Stimulated activated CD4-positive, alpha-beta T cell treated with anti-CD3 and anti-CD28 coated beads, Interleukin-12 subunit alpha, Interleukin-12 subunit beta, amount 100 ng/mL, for 48 hours (primary cell): Measurements from ENCODE around the gene SP4.
"Not testable (repeated sequence)": the region's sequence is repeated elsewhere in the genome, so short reads cannot be mapped to it uniquely, and the experiment has no call there.

Experiments used
- DNase-seq, 3 donors: peaks; one replicate each; pipeline ENCODE4 v3.0.0-alpha.2; 2020; ENCODE audit warnings: low read depth in 2 of 3, low spot score in 1 of 3

SP4 gene

DNA sequence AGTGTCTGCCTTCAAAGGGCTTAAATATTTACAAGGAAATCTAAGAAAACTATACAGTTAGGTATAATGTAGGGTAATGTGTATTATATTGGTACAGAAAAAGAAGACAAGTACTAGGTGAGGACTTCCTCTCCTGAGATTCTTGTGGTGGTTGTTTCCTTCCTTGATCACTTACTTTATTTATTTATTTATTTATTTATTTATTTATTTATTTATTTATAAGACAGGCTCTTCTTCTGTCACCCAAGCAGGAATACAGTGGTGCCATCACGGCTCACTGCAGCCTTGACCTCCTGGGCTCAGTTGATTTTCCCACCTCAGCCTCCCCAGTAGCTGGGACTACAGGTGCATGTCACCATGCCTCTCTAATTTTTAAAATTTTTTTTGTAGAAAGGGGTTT lies 96.8 kb downstream of the SP4 start:
- no peak for DNase-seq

DNA sequence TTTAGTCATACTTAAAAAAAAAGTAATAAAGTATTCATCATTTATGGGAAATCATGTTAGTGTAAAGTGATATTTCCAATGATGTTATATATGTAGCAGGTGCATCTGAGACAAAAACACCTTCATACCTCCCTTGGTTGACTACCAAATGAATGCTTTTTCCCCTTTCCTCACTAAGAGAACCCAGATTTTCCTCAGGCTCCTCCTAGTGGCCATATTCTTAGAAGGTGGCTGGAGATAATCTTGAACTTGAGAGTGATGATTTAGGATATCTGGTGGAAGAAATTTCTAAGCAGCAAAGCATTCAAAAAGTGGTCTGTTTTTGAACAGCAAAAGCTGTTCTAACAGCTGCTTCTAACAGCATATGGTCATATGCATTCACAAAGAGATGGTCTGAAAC lies 98.1 kb downstream of the SP4 start:
- no peak for DNase-seq

DNA sequence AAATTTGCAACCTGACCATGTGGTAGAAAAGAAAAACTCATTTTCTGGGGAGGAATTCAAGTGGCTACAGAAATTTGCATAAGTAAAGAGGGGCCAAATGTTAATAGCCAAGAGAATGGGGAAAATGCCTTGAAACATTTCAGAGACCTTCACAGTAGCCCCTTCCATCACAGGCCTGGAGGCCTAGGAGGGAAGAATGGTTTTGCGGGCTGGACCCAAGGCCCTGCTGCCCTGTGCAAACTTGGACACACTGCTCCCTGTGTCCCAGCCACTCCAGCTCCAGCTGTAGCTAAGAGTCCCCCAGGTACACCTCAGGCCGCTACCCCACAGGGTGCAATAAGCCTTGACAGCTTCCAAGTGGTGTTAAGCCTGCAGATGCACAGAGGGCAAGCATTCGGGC lies 98.6 kb downstream of the SP4 start:
- no peak for DNase-seq

DNA sequence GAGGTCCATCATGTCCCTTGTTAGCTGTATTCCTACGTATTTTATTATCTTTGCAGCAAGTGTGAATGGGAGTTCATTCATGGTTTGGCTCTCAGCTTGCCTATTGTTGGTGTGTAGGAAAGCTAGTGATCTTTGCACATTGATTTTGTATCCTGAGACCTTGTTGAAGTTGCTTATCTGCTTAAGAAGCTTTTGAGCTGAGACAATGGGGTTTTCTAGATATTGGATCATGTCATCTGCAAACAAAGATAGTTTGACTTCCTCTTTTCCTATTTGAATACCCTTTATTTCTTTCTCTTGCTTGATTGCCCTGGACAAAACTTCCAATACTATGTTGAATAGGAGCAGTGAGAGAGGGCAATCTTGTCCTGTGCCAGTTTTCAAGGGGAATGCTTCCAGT lies 104.6 kb downstream of the SP4 start:
- DNase-seq, result not testable (repeated sequence)

DNA sequence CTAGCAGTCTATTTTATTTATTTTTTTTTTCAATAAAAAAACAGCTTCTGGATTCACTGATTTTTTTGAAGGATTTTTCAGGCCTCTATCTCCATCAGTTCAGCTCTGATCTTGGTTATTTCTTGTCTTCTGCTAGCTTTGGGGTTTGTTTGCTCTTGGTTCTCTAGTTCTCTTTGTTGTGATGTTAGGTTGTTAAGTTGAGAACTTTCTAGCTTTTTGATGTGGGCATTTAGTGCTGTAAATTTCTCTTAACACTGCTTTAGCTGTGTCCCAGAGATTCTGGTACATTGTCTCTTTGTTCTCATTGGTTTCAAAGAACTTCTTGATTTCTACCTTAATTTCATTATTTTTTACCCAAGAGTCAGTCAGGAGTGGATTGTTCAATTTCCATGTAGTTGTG lies 105.8 kb downstream of the SP4 start:
- not testable (repeated sequence) for DNase-seq

DNA sequence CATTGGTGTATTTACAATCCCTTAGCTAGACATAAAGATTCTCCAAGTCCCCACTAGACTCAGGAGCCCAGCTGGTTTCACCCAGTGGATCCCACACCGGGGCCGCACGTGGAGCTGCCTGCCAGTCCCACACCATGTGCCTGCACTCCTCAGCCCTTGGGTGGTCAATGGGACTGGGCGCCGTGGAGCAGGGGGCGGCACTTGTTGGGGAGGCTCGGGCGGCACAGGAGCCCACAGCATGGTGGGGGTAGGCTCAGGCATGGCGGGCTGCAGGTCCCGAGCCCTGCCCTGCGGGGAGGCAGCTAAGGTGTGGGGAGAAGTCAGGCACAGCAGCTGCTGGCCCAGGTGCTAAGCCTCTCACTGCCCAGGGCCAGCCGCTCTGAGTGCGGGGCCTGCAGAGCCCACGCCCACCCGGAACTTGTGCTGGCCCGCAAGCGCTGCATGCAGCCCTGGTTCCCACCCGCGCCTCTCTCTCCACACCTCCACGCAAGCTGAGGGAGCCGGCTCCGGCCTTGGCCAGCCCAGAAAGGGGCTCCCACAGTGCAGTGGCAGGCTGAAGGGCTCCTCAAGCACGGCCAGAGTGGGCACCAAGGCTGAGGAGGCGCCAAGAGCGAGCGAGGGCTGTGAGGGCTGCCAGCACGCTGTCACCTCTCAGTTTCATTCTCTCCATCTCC lies 108.7 kb downstream of the SP4 start:
- DNase-seq, result not testable (repeated sequence)

DNA sequence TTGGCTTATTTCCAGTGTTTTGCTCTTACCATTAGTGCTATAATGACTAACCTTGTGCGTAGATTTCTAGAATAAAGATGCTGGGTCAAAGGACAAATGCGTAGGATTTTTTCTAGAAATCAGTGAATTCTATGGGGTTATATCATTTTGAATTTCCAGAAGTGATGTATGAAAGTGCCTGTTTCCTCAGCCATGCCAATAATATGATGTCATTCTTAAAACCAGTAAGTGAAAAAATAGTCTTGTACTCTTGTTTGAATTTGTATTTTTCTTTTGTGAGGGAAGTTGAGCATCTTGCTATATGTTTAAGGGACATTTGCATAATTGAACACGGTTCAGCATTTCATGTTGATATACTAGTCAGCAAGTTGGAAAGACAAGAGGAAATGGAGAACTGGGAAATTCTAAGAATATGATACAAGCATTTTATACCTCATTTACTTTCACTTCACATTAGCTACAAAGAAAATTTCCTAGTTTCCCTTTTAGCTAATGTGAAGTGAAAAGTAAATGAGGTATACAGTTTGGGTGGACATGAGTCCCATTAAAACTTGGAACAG lies 111.1 kb downstream of the SP4 start:
- DNase-seq, result no peak

DNA sequence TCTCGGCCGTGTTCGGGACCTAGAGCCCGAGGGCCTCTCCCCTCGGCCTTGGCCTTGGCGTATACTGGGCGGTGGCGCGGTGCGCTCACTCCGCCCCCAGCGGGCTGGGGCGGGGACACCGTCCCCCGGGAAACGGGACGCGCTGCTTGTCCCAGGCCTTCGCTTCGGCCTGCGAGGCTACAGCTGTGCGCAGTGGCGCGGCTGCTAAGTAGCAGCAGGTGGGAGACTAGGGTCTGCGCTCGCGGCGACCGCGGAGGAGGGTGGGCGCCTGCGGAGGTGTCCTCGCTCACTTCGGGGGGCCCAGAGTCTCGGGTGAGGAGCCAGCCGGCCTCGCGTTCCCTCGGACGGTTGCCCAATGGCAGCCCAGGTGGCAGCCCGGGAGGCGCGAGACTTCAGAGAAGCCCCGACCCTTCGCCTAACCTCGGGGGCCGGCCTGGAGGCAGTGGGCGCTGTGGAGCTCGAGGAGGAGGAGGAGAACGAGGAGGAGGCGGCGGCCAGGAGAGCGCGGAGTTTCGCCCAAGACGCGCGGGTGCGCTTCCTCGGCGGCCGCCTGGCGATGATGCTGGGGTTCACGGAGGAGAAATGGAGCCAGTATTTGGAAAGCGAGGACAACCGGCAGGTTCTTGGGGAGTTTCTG lies 115.1 kb downstream of the SP4 start, which contains the start of gene DNAH11:
TSS of gene DNAH11 (plus strand) at position 149 of the 637 bp plus-strand sequence. CDS start at position 356, 207 bp downstream.
- peak; percentile 7 to 23 (median 18) for DNase-seq

DNA sequence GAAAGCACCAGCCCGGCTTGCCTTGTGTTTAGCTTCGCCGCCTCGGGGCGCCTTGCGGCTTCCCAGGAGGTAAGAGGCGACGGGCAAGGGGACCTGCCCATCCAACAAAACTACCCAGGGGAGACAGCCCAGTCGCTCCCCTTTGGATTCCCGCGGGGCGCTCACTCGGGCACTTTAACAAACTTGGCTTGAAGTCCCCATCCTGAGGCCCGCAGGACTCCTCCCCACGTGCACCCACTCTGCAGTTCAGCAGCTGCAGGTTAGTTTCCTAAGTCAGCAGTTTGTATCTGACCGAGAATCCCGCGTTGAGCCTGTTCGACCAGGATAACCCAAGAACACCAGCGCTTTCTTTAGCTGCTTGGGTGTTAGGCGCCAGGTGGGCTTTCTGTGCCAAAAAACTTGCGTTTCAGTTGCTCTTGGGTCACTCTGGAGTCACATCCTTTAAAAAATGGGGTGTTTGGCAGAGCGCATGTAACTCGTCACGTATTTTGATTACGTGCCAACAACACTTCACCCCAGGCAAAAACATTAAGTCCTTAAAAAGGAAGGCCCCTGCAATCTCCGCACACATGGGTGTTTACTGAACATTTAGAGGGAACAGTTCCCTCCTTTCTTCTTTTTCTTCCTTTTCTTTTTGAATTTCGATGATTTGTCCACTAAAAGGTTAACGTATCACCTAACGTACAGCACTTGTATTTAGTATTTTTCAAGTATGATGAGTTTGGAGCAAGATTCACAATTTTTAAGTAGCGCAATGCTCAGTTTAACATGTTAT lies 115.8 kb downstream of the SP4 start:
- peak in 1 of 3 donors; percentile 2 for DNase-seq

DNA sequence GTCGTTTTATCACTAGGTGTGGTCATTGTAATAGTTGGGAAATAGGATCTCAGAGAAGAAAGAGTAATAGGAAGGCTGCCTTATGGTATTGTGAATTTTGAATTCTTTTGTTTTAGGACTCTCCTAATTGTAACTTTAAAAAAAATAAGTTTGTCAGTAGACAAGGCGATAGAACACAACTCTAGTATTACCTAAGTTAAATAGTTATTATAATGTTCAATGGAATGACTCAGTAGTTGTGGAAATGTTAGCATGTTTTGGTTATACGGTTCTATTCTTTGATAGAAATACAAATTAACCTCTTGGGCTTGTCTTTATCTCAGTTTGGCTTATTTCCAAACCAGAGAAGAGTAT lies 116.4 kb downstream of the SP4 start:
- DNase-seq, result no peak

DNA sequence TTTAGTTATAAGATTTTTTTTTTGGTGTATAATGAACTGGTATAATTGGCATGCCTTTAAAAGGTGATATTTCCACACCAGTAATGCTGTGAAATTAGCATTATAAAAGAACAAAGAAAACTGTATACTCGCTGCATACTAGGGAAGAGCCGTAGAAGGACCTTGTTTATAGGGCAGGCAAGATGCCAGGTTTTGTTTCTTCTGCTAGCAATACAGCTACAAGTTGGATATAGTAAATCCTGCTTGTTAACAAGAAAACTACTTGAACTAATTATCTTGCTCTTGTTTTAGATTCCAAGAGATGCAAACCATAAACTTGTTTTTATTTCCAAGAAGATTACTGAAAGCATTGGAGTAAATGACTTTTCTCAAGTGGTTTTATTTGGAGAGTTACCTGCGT lies 116.8 kb downstream of the SP4 start:
- no peak for DNase-seq

DNA sequence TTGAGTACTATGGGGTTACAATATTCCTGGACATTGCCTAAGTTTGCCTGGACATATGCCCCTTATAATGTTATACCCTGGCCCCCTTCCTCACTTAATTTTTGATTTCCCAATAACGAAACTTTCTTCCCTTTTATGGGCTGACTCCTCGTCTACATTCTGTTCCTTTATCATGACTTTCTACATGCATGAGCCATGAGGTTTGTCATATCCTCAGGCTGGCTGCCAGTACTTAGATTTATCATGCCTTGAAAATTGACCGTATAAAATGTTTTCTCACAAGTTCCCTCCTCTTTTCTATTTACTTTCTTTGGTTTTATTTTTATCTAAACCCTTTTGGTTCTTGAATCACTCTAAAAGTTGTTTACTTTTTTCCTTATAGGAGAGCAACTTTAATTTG lies 119.6 kb downstream of the SP4 start:
- no peak for DNase-seq

DNA sequence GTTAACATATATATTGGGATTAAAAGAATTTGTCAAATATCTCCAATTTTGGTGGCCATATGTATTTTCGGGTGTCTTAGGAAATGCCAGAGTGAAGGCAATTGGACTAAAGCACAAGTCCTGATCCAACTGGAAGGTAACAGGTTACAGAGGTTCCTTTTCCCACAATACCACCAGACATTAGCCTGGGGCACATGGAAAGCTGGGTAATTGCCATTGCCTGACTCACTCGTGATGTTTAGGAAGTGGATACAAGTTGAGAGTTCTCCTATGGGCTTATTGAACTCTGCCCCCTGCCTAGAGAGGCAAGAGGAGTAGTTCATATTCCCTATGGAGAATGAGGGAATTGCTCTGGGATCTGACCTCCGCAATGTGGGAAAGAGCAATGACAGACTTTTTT lies 120.6 kb downstream of the SP4 start:
- no peak for DNase-seq

DNA sequence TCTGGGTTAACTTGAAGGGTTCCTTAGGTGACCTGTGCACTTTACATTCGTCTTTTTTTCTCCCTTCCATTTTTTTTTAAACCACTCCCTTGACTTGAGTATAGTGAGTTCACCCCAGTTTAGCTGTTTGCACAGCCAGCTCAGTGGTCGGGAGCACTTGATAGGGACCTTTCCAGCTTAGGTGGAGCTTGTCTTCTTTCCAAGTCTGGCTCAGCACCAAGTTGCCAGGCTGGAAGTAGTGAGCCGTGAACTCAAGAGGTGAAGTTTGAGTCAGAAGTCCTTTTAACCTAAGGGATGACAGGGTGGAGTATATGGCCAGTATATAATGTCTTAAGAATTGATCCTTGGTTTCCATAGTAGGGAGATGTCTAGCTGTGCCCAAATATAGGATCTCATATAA lies 122.2 kb downstream of the SP4 start:
- DNase-seq, result no peak

DNA sequence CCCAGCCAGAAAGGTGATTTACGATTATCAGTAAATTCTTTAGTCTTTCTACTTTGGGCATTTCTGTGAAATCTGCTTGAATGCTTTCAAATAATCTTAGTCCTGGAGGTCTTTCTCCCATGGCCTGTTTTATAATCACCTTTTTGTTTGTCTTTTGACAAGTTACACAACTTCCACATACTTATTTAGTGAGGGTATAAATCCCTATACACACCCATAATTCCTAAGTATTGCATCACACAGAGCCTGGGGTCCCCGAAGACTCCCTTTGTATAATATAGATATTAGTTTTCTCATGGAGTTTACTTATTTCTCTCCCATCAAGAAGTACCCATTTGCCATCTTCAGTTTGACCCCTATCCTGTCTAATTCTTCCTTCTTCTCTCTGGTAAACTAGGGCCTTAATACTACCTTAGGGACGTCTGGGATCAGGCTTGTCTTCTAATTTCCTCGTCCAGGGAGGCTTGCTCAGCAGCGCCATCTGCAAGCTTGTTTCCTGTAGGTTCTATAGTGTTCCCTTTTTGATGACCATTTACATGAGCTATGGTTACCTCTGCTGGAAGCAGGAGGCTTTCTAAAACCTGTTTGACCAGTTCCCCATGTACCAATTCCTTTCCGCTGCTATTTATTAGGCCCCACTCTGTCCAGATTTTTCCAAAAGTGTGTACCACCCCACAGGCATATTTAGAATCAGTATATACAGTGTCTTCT lies 123.1 kb downstream of the SP4 start:
- DNase-seq, result no peak

DNA sequence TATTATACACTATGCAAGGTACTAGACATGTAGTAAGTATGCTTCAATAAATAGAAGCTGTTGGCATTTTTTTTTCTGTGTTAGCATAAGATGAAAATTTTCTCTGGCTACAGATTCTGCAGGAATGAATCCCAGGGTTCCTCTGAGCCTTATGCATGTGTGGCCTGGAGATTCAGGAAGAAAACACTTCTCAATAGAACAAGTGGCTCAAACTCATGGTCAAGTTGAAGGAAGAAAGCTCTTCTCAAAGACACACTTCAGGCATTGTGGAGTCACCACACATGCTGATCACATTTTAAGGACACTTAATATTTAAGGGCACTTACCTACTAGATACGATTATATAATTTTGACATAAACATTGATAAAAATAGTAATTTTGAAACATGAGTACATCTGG lies 134.5 kb downstream of the SP4 start:
- DNase-seq, result no peak
